Stomach (tissue), 4 donors: ENCODE measurements around the gene FTSJ3.

Source experiments
- CTCF ChIP-seq, 7 experiments: fragments of 450-650 bp in 4 of 7; fragments of 200-600 bp in 3 of 7; sonication (generic) in 3 of 7; IDR thresholded peaks; one replicate each; pipeline ENCODE4 v1.5.1; 2016 to 2019; ENCODE audit warnings: antibody characterized with exemption in 7 of 7, control low read depth in 2 of 7, mild to moderate bottlenecking in 1 of 7
- EP300 ChIP-seq: sonication (generic); formaldehyde crosslinking; IDR thresholded peaks from one replicate; pipeline ENCODE4 v1.6.1; 2017; ENCODE audit warnings: antibody characterized with exemption
- POLR2A ChIP-seq, 4 donors: fragments of 450-650 bp; IDR thresholded peaks; one replicate each; pipeline ENCODE4 v1.6.1; 2016; ENCODE audit warnings: antibody characterized with exemption in 4 of 4, control low read depth in 2 of 4, mild to moderate bottlenecking in 1 of 4, moderate library complexity in 1 of 4
- POLR2AphosphoS5 ChIP-seq, 3 donors: sonication (generic); formaldehyde crosslinking; IDR thresholded peaks; one replicate each; pipeline ENCODE4 v1.6.1; 2016; ENCODE audit warnings: antibody characterized with exemption in 3 of 3

GRCh38 chr17:63821804-63822203 lies 5.7 kb downstream of the FTSJ3 start:
- no peak for TF ChIP-seq CTCF (IDR thresholded peaks at IDR 0.05)
- no peak for TF ChIP-seq EP300
- TF ChIP-seq POLR2AphosphoS5 (IDR thresholded peaks at IDR 0.05), result no peak
- no peak for TF ChIP-seq POLR2A (IDR thresholded peaks at IDR 0.05)
